HCT116 (cell line): Measurements from ENCODE around the gene CDH23.

ENCODE experiments used
- EGR1 ChIP-seq: IDR thresholded peaks from 2 replicates; pipeline ENCODE4 v1.6.1; 2012; ENCODE audit warnings: low read depth
- POLR2A ChIP-seq: IDR thresholded peaks from 2 replicates; pipeline ENCODE4 v1.7.0; 2011; ENCODE audit warnings: borderline replicate concordance; ENCODE audit not compliant: insufficient read depth, insufficient read length; ENCODE audit errors: extremely low read depth
- ZNF274 ChIP-seq: fragments of 200-500 bp; sonication (Bioruptor generic); IDR thresholded peaks from 2 replicates; pipeline ENCODE4 v1.6.1; 2014; ENCODE audit warnings: mild to moderate bottlenecking, low read depth, low read length, inconsistent platforms

- TF ChIP-seq POLR2A (no peak), EGR1 (no peak), ZNF274 (no peak)
Observed at GRCh38 chr10:71742301-71743088, 345.8 kb downstream of the CDH23 start.
